A549 (cell line): Measurements from ENCODE around the gene FGF6. TPM values are rescaled to one million over a fixed set of nuclear protein-coding genes. Genes with fewer than 3 reads are reported as not detected.

ENCODE experiments used
- ATAC-seq, 2 experiments: fragments of 200-7000 bp in 1 of 2; fragments of >200 bp in 1 of 2; cut with Nextera tagmentation in 1 of 2; cut with Tn5 transposase in 1 of 2; 3 replicates each; pipeline versions ENCODE4 v1.8.0 to v1.9.1; 2018 to 2020; ENCODE audit warnings: mild to moderate bottlenecking in 1 of 2, moderate library complexity in 1 of 2
- CTCF ChIA-PET: fragments of 300-600 bp; sonication (Branson Sonifier 250); formaldehyde crosslinking; extraction: SDS; loops from one replicate; lab custom pipeline; 2021; ENCODE audit warnings: antibody characterized with exemption, inconsistent platforms; lab: Yijun Ruan, JAX
- POLR2A ChIA-PET: fragments of 350-600 bp; formaldehyde crosslinking; extraction: SDS; loops from one replicate; lab custom pipeline; 2021; ENCODE audit warnings: antibody characterized with exemption, inconsistent platforms; lab: Yijun Ruan, JAX
- DNase-seq, 2 experiments: peaks; one replicate each; pipeline versions ENCODE4 v3.0.0 to v3.0.0-alpha.2; 2011 to 2016; ENCODE audit warnings: low read depth in 1 of 2, low spot score in 1 of 2
- FAIRE-seq: peaks from 2 replicates; lab custom pipeline; 2011; peaks lifted over from hg19 to GRCh38; lab: Jason Lieb, UNC
- H3K27ac ChIP-seq, 2 experiments: fragments of >200 bp; sonication (Bioruptor Twin); formaldehyde crosslinking; 3 replicates each; pipeline ENCODE4 v1.5.1; 2016 to 2017
- H3K4me1 ChIP-seq: fragments of >200 bp; sonication (Bioruptor Twin); formaldehyde crosslinking; 3 replicates; pipeline ENCODE4 v1.6.1; 2016
- H3K4me2 ChIP-seq: fragments of >200 bp; sonication (Bioruptor Twin); formaldehyde crosslinking; 3 replicates; pipeline ENCODE4 v1.6.1; 2016
- H3K4me3 ChIP-seq: fragments of >200 bp; sonication (Bioruptor Twin); formaldehyde crosslinking; 3 replicates; pipeline ENCODE4 v1.5.1; 2016
- H3K9me3 ChIP-seq: fragments of >200 bp; sonication (Bioruptor Twin); formaldehyde crosslinking; 3 replicates; pipeline ENCODE4 v1.6.1; 2016
- CHD4 ChIP-seq: fragments of 200-600 bp; sonication (generic); IDR thresholded peaks from 2 replicates; pipeline ENCODE4 v1.6.1; 2016; ENCODE audit warnings: antibody characterized with exemption, mild to moderate bottlenecking, borderline replicate concordance
- CTCF ChIP-seq: fragments of >200 bp; sonication (Bioruptor Twin); formaldehyde crosslinking; IDR thresholded peaks from 3 replicates; pipeline ENCODE4 v1.5.1; 2016
- E2F6 ChIP-seq: IDR thresholded peaks from 2 replicates; pipeline ENCODE4 v1.6.1; 2012; ENCODE audit warnings: low read depth, borderline replicate concordance
- EHF ChIP-seq: fragments of 250-450 bp; sonication (Bioruptor Pico); IDR thresholded peaks from 2 replicates; pipeline ENCODE4 v1.5.0; 2020; ENCODE audit warnings: mild to moderate bottlenecking
- ESRRA ChIP-seq: fragments of 150-350 bp; IDR thresholded peaks from 2 replicates; pipeline ENCODE4 v1.6.1; 2014; ENCODE audit warnings: mild to moderate bottlenecking, low read length, borderline replicate concordance
- FOSB ChIP-seq: fragments of 250-450 bp; sonication (Bioruptor Pico); IDR thresholded peaks from 2 replicates; pipeline ENCODE4 v1.5.0; 2020; ENCODE audit warnings: mild to moderate bottlenecking, moderate library complexity
- FOSL2 ChIP-seq, 2 experiments: fragments of 450-650 bp in 1 of 2; fragments of >200 bp in 1 of 2; sonication (Bioruptor Twin) in 1 of 2; formaldehyde crosslinking; IDR thresholded peaks; 2 replicates each; pipeline versions ENCODE4 v1.5.0 to v1.6.1; 2016 to 2020; ENCODE audit warnings: mild to moderate bottlenecking in 1 of 2, moderate library complexity in 1 of 2
- JUNB ChIP-seq: fragments of >200 bp; sonication (Bioruptor Twin); formaldehyde crosslinking; IDR thresholded peaks from 2 replicates; pipeline ENCODE4 v1.6.1; 2016
- KDM5A ChIP-seq: fragments of 200-600 bp; sonication (generic); IDR thresholded peaks from 2 replicates; pipeline ENCODE4 v1.6.1; 2016; ENCODE audit warnings: antibody characterized with exemption, mild to moderate bottlenecking
- MAFK ChIP-seq: fragments of 450-650 bp; IDR thresholded peaks from 2 replicates; pipeline ENCODE4 v1.6.1; 2014; ENCODE audit not compliant: partially characterized antibody
- MYC ChIP-seq: IDR thresholded peaks from 2 replicates; pipeline ENCODE4 v1.6.1; 2012; ENCODE audit warnings: mild to moderate bottlenecking, inconsistent platforms, low read length, improper control_type of control experiment, borderline replicate concordance
- NR3C1 ChIP-seq: fragments of >200 bp; sonication (Bioruptor Twin); formaldehyde crosslinking; IDR thresholded peaks from 3 replicates; pipeline ENCODE4 v1.6.1; 2017
- PHF8 ChIP-seq: fragments of 200-600 bp; sonication (generic); IDR thresholded peaks from 2 replicates; pipeline ENCODE4 v1.6.1; 2016; ENCODE audit warnings: low read depth, mild to moderate bottlenecking, antibody characterized with exemption, moderate library complexity, borderline replicate concordance
- POLR2AphosphoS2 ChIP-seq: conservative IDR thresholded peaks from 2 replicates; pipeline ENCODE4 v1.6.1; 2012; ENCODE audit warnings: low read length, improper control_type of control experiment, inconsistent platforms
- RCOR1 ChIP-seq: fragments of 150-350 bp; IDR thresholded peaks from 2 replicates; pipeline ENCODE4 v1.6.1; 2014; ENCODE audit warnings: antibody characterized with exemption, low read length, low read depth
- REST ChIP-seq: fragments of 200-600 bp; sonication (generic); IDR thresholded peaks from 2 replicates; pipeline ENCODE4 v1.6.1; 2016; ENCODE audit warnings: antibody characterized with exemption, mild to moderate bottlenecking, moderate library complexity
- SREBF2 ChIP-seq: fragments of 450-650 bp; IDR thresholded peaks from 2 replicates; pipeline ENCODE4 v1.6.1; 2014; ENCODE audit warnings: mild to moderate bottlenecking, moderate library complexity
- TP53 ChIP-seq: fragments of 250-450 bp; sonication (Bioruptor Pico); IDR thresholded peaks from 2 replicates; pipeline ENCODE4 v1.5.0; 2021; ENCODE audit warnings: mild to moderate bottlenecking, moderate library complexity
- ZC3H11A ChIP-seq: fragments of 450-650 bp; IDR thresholded peaks from 2 replicates; pipeline ENCODE4 v1.6.1; 2014; ENCODE audit warnings: antibody characterized with exemption, mild to moderate bottlenecking
- ZFP36 ChIP-seq: fragments of 450-650 bp; IDR thresholded peaks from 2 replicates; pipeline ENCODE4 v1.6.1; 2014; ENCODE audit warnings: borderline replicate concordance; ENCODE audit not compliant: partially characterized antibody
- ZNF302 ChIP-seq: fragments of 250-450 bp; sonication (Bioruptor Pico); IDR thresholded peaks from 2 replicates; pipeline ENCODE4 v1.9.0; 2021; ENCODE audit warnings: inconsistent platforms, mild to moderate bottlenecking, moderate library complexity
- ZSCAN20 ChIP-seq: fragments of 250-450 bp; sonication (Bioruptor Pico); IDR thresholded peaks from 2 replicates; pipeline ENCODE4 v1.8.0; 2022; ENCODE audit warnings: mild to moderate bottlenecking, moderate library complexity
- WGBS: methylation state at CpG from one replicate; pipeline ENCODE4 v1.1.6; 2017; ENCODE audit errors: missing lambda C conversion rate; 5-methylcytosine and 5-hydroxymethylcytosine counted together
- polyA plus RNA-seq, 4 experiments: library from polyadenylated mRNA; depleted of rRNA in 3 of 4; stranded (reverse); fragments of >200 nt; fragmentation: RNase III in 1 of 4; extraction: RNeasy Plus Mini Kit Qiagen cat#74134 plus additional on column Dnase treatment in 1 of 4; gene quantifications; 2 replicates in 3 of 4; 3 replicates in 1 of 4; pipeline ENCODE4 v1.2.3, GENCODE V29; 2011 to 2017
- TF ChIP-seq, protein P1 (sequence below): IDR thresholded peaks from 2 replicates; pipeline ENCODE4 v1.6.1; 2012
- TF ChIP-seq, protein P2 (sequence below): fragments of >200 bp; sonication (Bioruptor Twin); formaldehyde crosslinking; IDR thresholded peaks from 2 replicates; pipeline ENCODE4 v1.6.1; 2016
- TF ChIP-seq, protein P3 (sequence below): fragments of 150-350 bp; IDR thresholded peaks from 2 replicates; pipeline ENCODE4 v1.6.1; 2014; ENCODE audit warnings: low read depth, mild to moderate bottlenecking, low read length

Gene FGF6
- polyA plus RNA-seq, 2 of the 4 experiments (the other 2 are of a cell fraction) = not detected

GRCh38 chr12:4486980-4487379 lies 41.4 kb upstream of the FGF6 start:
- no peak for DNase-seq
- Histone ChIP-seq H3K27ac (no peak overlapping the region), H3K9me3 (no peaks in the 10 kb centered on the region), H3K4me1 (no peaks in the 10 kb centered on the region), H3K4me3 (no peak overlapping the region), H3K4me2 (no peak overlapping the region)
- FAIRE-seq = no peak
- CTCF ChIA-PET = interaction anchor here (1.3 to 1.7 kb wide), 2 partner anchors 11 to 17 kb away, joined by 3 to 6 read pairs; no protein-coding TSS in a partner anchor
- no peak for TF ChIP-seq ZC3H11A
- no peak for TF ChIP-seq CHD4
- TF ChIP-seq RCOR1 = no peak
- TF ChIP-seq JUNB = no peak
- no peak for TF ChIP-seq MYC
- no peak for TF ChIP-seq CTCF
- no peak for TF ChIP-seq KDM5A
- TF ChIP-seq, protein P1, sequence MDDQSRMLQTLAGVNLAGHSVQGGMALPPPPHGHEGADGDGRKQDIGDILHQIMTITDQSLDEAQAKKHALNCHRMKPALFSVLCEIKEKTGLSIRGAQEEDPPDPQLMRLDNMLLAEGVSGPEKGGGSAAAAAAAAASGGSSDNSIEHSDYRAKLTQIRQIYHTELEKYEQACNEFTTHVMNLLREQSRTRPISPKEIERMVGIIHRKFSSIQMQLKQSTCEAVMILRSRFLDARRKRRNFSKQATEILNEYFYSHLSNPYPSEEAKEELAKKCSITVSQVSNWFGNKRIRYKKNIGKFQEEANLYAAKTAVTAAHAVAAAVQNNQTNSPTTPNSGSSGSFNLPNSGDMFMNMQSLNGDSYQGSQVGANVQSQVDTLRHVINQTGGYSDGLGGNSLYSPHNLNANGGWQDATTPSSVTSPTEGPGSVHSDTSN = no peak
- no peak for TF ChIP-seq ZSCAN20 (CRISPR knock-in tag)
- TF ChIP-seq ESRRA = no peak
- no peak for ATAC-seq
- 91% methylated on average over 2 of the region's 2 CpGs for WGBS
- POLR2A ChIA-PET = no interaction called here

- POLR2A ChIA-PET = no interaction called here
- Histone ChIP-seq H3K4me1 (no peaks in the 10 kb centered on the region), H3K4me3 (no peak overlapping the region), H3K9me3 (no peaks in the 10 kb centered on the region), H3K27ac (no peak overlapping the region), H3K4me2 (no peak overlapping the region)
- CTCF ChIA-PET = interaction anchor here (1.2 to 1.7 kb wide), 2 partner anchors 12 to 18 kb away, joined by 3 to 6 read pairs; no protein-coding TSS in a partner anchor
- FAIRE-seq (no peak), ATAC-seq (no peak), DNase-seq (no peak)
- 67% methylated on average over 4 of the region's 4 CpGs for WGBS
- no peak for TF ChIP-seq PHF8
- TF ChIP-seq MAFK = no peak
- TF ChIP-seq REST = no peak
- TF ChIP-seq FOSB (CRISPR knock-in tag) = no peak
- TF ChIP-seq, protein P2, sequence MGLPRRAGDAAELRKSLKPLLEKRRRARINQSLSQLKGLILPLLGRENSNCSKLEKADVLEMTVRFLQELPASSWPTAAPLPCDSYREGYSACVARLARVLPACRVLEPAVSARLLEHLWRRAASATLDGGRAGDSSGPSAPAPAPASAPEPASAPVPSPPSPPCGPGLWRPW = no peak
- TF ChIP-seq TP53 (CRISPR knock-in tag) = no peak
- TF ChIP-seq E2F6 = no peak
- no peak for TF ChIP-seq ZNF302 (CRISPR knock-in tag)
- no peak for TF ChIP-seq NR3C1
- no peak for TF ChIP-seq FOSL2 (IDR thresholded peaks at IDR 0.05)
- TF ChIP-seq FOSL2 (CRISPR knock-in tag; IDR thresholded peaks at IDR 0.05) = no peak
- TF ChIP-seq POLR2AphosphoS2 = no peak
- no peak for TF ChIP-seq CTCF
- TF ChIP-seq EHF (CRISPR knock-in tag) = no peak
- TF ChIP-seq MYC = no peak
- TF ChIP-seq, protein P3, sequence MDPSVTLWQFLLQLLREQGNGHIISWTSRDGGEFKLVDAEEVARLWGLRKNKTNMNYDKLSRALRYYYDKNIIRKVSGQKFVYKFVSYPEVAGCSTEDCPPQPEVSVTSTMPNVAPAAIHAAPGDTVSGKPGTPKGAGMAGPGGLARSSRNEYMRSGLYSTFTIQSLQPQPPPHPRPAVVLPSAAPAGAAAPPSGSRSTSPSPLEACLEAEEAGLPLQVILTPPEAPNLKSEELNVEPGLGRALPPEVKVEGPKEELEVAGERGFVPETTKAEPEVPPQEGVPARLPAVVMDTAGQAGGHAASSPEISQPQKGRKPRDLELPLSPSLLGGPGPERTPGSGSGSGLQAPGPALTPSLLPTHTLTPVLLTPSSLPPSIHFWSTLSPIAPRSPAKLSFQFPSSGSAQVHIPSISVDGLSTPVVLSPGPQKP = no peak
- TF ChIP-seq SREBF2 = no peak
- no peak for TF ChIP-seq ZFP36
- TF ChIP-seq CHD4 = no peak
Observed at GRCh38 chr12:4486049-4486699, 40.6 kb upstream of the FGF6 start.
